Measurements from ENCODE around the gene TCN2. TPM values are rescaled to one million over a fixed set of nuclear protein-coding genes. Genes with fewer than 3 reads are reported as not detected.

Gene TCN2
- total RNA-seq, 2 experiments from 2014 or later = 3.8 TPM; not detected in 1

DNA sequence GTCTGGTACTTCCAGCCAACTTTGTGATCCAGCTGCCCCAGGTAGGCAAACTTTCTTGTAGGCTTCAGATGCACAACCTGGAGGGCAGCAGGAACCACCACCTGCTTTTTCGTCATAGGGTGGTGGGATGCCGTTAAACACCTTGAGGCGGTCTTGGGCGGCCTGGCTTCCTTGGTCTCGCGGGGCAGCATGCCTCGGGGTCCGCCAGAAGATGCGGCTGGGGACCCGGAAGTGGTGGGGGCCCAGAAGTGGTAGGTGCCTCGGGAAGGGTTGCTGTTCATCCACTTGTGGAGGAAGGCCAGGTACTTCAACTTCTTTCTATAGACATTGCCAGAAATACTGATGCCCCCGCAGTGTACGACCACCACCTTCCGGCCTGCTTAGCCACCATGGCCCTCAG is 47.4 kb downstream of the TCN2 start:
- Histone ChIP-seq H3K4me1 (ENCODE audit: insufficient read depth, low read length, poor library complexity, severe bottlenecking) (no peaks in the 10 kb centered on the region), H3K27ac (ENCODE audit: low read depth, low read length, poor library complexity, severe bottlenecking) (no peak overlapping the region), H3K9me2 (ENCODE audit: insufficient read depth, low read length) (no peaks in the 10 kb centered on the region), H3K79me2 (ENCODE audit: insufficient read depth, low read depth, low read length) (no peaks in the 10 kb centered on the region), H3K9me3 (ENCODE audit: low read length) (no peaks in the 10 kb centered on the region), H3K36me3 (ENCODE audit: insufficient read depth, low read length) (no peaks in the 10 kb centered on the region), H3K4me3 (ENCODE audit: low read depth, low read length, poor library complexity, severe bottlenecking) (no peak overlapping the region), H2AFZ (ENCODE audit: low read length) (no peak overlapping the region), H4K20me1 (ENCODE audit: insufficient read depth, low read length) (no peaks in the 10 kb centered on the region), H3K4me2 (ENCODE audit: low read length) (no peak overlapping the region)
- intact Hi-C loops (cut with micrococcal nuclease; ENCODE audit: unreplicated experiment) = no loop called here
- POLR2A ChIA-PET = no interaction called here
- BruUV-seq (replicated peaks) = no TSS peak
- CTCF ChIA-PET (ENCODE audit: unreplicated experiment) = no interaction called here
- no peak for DNase-seq (ENCODE audit: low spot score)
- TF ChIP-seq, protein P1, sequence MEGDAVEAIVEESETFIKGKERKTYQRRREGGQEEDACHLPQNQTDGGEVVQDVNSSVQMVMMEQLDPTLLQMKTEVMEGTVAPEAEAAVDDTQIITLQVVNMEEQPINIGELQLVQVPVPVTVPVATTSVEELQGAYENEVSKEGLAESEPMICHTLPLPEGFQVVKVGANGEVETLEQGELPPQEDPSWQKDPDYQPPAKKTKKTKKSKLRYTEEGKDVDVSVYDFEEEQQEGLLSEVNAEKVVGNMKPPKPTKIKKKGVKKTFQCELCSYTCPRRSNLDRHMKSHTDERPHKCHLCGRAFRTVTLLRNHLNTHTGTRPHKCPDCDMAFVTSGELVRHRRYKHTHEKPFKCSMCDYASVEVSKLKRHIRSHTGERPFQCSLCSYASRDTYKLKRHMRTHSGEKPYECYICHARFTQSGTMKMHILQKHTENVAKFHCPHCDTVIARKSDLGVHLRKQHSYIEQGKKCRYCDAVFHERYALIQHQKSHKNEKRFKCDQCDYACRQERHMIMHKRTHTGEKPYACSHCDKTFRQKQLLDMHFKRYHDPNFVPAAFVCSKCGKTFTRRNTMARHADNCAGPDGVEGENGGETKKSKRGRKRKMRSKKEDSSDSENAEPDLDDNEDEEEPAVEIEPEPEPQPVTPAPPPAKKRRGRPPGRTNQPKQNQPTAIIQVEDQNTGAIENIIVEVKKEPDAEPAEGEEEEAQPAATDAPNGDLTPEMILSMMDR (conservative IDR thresholded peaks at IDR 0.05; ENCODE audit: low read length) = no peak
- no peak for TF ChIP-seq EZH2phosphoT487 (IDR thresholded peaks at IDR 0.05; ENCODE audit: borderline replicate concordance, low read depth, low read length)

DNA sequence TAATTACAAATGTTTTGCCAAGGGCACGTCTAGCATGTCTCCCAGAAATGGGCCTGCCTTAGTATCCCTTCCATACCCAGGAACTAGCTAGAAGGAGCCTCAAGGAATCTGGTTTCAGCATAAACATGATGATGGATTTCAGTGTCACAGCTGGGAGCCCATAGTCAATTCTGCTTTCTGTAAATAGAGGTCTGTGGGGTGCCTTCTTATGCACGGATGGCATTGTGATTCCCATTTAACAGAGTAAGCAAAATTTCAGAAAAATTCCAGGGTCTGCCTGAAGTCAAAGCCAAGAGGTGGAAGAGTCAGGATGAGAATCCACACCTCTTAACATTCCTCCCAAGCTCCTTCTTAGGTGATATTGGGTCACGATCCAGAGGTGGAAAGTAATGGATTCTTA is 48.6 kb downstream of the TCN2 start:
- DNase-seq (ENCODE audit: low spot score) = no peak
- POLR2A ChIA-PET = no interaction called here
- Histone ChIP-seq H3K9me3 (ENCODE audit: low read length) (no peaks in the 10 kb centered on the region), H3K9me2 (ENCODE audit: insufficient read depth, low read length) (no peaks in the 10 kb centered on the region), H3K36me3 (ENCODE audit: insufficient read depth, low read length) (no peaks in the 10 kb centered on the region), H3K27ac (ENCODE audit: low read depth, low read length, poor library complexity, severe bottlenecking) (no peak overlapping the region), H3K4me1 (ENCODE audit: insufficient read depth, low read length, poor library complexity, severe bottlenecking) (no peaks in the 10 kb centered on the region), H4K20me1 (ENCODE audit: insufficient read depth, low read length) (no peaks in the 10 kb centered on the region), H3K4me3 (ENCODE audit: low read depth, low read length, poor library complexity, severe bottlenecking) (no peak overlapping the region), H2AFZ (ENCODE audit: low read length) (no peak overlapping the region), H3K79me2 (ENCODE audit: insufficient read depth, low read depth, low read length) (no peaks in the 10 kb centered on the region), H3K4me2 (ENCODE audit: low read length) (no peak overlapping the region)
- no TSS peak for BruUV-seq (replicated peaks)
- TF ChIP-seq EZH2phosphoT487 (IDR thresholded peaks at IDR 0.05; ENCODE audit: borderline replicate concordance, low read depth, low read length) = no peak
- TF ChIP-seq, protein P1 (conservative IDR thresholded peaks at IDR 0.05; ENCODE audit: low read length) = no peak
- CTCF ChIA-PET (ENCODE audit: unreplicated experiment) = no interaction called here
- intact Hi-C loops (cut with micrococcal nuclease; ENCODE audit: unreplicated experiment) = no loop called here

DNA sequence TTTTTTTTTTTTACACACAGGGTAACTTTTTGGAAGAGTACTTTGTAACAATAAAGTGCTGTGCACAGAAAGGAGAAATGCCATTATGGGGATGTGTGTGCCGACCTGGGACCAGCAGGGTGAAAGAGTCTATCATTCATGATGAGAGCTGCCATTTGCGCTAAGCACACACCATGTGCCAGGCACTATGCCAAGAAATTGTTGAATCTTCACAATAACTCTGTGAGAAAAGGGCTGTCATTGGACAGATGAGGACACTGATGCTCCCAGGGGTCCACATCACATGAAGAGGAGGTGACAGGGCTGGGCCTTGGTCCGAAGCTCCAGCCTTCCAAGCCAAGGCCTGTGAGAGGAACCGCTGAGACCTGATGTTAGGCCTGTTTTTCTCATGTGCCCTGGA is 55.1 kb downstream of the TCN2 start:
- H3K36me3 ChIP-seq (ENCODE audit: insufficient read depth, low read length) = no peaks in the 10 kb centered on the region
- intact Hi-C loops (cut with micrococcal nuclease; ENCODE audit: unreplicated experiment) = no loop called here
- H3K79me2 ChIP-seq (ENCODE audit: insufficient read depth, low read depth, low read length) = no peaks in the 10 kb centered on the region
- no peaks in the 10 kb centered on the region for H4K20me1 ChIP-seq (ENCODE audit: insufficient read depth, low read length)
- peaks cover 4% of the 10 kb centered on the region for H3K4me1 ChIP-seq (ENCODE audit: insufficient read depth, low read length, poor library complexity, severe bottlenecking)
- no peak for DNase-seq (ENCODE audit: low spot score)
- CTCF ChIA-PET (ENCODE audit: unreplicated experiment) = no interaction called here
- H3K9me3 ChIP-seq (ENCODE audit: low read length) = no peaks in the 10 kb centered on the region
- no peaks in the 10 kb centered on the region for H3K9me2 ChIP-seq (ENCODE audit: insufficient read depth, low read length)
- no TSS peak for BruUV-seq (replicated peaks)
- H3K27ac ChIP-seq (ENCODE audit: low read depth, low read length, poor library complexity, severe bottlenecking) = no peak overlapping the region
- H3K4me3 ChIP-seq (ENCODE audit: low read depth, low read length, poor library complexity, severe bottlenecking) = no peak overlapping the region
- TF ChIP-seq, protein P1 (conservative IDR thresholded peaks at IDR 0.05; ENCODE audit: low read length) = no peak
- TF ChIP-seq EZH2phosphoT487 (IDR thresholded peaks at IDR 0.05; ENCODE audit: borderline replicate concordance, low read depth, low read length) = no peak
- H3K4me2 ChIP-seq (ENCODE audit: low read length) = no peak overlapping the region
- POLR2A ChIA-PET = interaction anchor here (0.6 kb wide), 1 partner anchor 49 kb away, joined by 3 read pairs; no protein-coding TSS in a partner anchor
- H2AFZ ChIP-seq (ENCODE audit: low read length) = no peak overlapping the region
